Neural crest cell (in vitro differentiated cells): ENCODE measurements around the gene GJC1. TPM values are rescaled to one million over a fixed set of nuclear protein-coding genes. Genes with fewer than 3 reads are reported as not detected.

Experiments used
- DNase-seq: peaks from one replicate; pipeline ENCODE4 v3.0.0; 2021; ENCODE audit warnings: low read depth, mixed read lengths, low spot score
- H3K27ac Mint-ChIP-seq: one replicate; pipeline ENCODE4 v1.8.0; 2021; ENCODE audit warnings: mild to moderate bottlenecking, mixed read lengths; ENCODE audit not compliant: unreplicated experiment
- H3K27me3 Mint-ChIP-seq: 2 replicates; pipeline ENCODE4 v1.8.0; 2021; ENCODE audit warnings: low read depth, mild to moderate bottlenecking, mixed read lengths
- H3K36me3 Mint-ChIP-seq: 2 replicates; pipeline ENCODE4 v1.8.0; 2021; ENCODE audit warnings: low read depth, mild to moderate bottlenecking, mixed read lengths
- H3K4me1 Mint-ChIP-seq: 2 replicates; pipeline ENCODE4 v1.8.0; 2021; ENCODE audit warnings: mixed read lengths
- H3K4me3 Mint-ChIP-seq: one replicate; pipeline ENCODE4 v1.8.0; 2021; ENCODE audit warnings: mild to moderate bottlenecking, mixed read lengths
- H3K9me3 Mint-ChIP-seq: 2 replicates; pipeline ENCODE4 v1.8.0; 2021; ENCODE audit warnings: mixed read lengths
- total RNA-seq: library from RNA; stranded (reverse); gene quantifications from 2 replicates; pipeline ENCODE4 v1.2.1, GENCODE V29; 2021
- TF ChIP-seq, protein P1 (sequence below): fragments of 200-600 bp; sonication (generic); conservative IDR thresholded peaks from 2 replicates; pipeline ENCODE4 v1.5.0; 2021; ENCODE audit warnings: antibody characterized with exemption, mild to moderate bottlenecking

GJC1 gene
- total RNA-seq, 1 donor from 2014 or later: 145 TPM

- H3K27ac Mint-ChIP-seq: no peak overlapping the region
- H3K4me1 Mint-ChIP-seq: peaks cover 5% of the 10 kb centered on the region
- no peak overlapping the region for H3K4me3 Mint-ChIP-seq
- no peak for DNase-seq
- no peaks in the 10 kb centered on the region for H3K9me3 Mint-ChIP-seq
- no peaks in the 10 kb centered on the region for H3K27me3 Mint-ChIP-seq
- TF ChIP-seq, protein P1, sequence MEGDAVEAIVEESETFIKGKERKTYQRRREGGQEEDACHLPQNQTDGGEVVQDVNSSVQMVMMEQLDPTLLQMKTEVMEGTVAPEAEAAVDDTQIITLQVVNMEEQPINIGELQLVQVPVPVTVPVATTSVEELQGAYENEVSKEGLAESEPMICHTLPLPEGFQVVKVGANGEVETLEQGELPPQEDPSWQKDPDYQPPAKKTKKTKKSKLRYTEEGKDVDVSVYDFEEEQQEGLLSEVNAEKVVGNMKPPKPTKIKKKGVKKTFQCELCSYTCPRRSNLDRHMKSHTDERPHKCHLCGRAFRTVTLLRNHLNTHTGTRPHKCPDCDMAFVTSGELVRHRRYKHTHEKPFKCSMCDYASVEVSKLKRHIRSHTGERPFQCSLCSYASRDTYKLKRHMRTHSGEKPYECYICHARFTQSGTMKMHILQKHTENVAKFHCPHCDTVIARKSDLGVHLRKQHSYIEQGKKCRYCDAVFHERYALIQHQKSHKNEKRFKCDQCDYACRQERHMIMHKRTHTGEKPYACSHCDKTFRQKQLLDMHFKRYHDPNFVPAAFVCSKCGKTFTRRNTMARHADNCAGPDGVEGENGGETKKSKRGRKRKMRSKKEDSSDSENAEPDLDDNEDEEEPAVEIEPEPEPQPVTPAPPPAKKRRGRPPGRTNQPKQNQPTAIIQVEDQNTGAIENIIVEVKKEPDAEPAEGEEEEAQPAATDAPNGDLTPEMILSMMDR: no peak
- H3K36me3 Mint-ChIP-seq: no peaks in the 10 kb centered on the region
These were observed 60.4 kb downstream of the GJC1 start for GRCh38 chr17:44769647-44770084.

DNA sequence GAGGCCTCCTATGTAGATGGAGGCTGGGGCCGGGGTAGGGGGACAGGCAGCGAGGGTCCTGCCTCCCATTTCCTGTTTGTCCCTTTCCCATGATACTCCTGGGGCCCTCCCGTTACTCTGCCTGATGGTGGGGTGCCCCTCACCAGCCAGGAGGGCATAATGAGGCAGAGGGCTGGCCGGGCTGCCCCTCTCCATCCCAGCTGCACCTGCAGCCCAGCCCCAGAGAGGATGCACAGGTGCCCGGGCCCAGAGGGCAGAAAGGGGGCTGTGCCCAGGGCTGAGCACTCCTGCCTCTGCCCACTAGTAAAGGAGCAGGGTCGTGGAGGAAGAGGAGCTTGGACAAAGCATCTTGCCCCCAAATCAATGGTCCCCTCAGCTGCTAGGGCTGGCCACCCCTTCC is 60.9 kb downstream of the GJC1 start:
- Mint-ChIP-seq H3K36me3 (no peaks in the 10 kb centered on the region), H3K4me1 (peaks cover 5% of the 10 kb centered on the region)

DNA sequence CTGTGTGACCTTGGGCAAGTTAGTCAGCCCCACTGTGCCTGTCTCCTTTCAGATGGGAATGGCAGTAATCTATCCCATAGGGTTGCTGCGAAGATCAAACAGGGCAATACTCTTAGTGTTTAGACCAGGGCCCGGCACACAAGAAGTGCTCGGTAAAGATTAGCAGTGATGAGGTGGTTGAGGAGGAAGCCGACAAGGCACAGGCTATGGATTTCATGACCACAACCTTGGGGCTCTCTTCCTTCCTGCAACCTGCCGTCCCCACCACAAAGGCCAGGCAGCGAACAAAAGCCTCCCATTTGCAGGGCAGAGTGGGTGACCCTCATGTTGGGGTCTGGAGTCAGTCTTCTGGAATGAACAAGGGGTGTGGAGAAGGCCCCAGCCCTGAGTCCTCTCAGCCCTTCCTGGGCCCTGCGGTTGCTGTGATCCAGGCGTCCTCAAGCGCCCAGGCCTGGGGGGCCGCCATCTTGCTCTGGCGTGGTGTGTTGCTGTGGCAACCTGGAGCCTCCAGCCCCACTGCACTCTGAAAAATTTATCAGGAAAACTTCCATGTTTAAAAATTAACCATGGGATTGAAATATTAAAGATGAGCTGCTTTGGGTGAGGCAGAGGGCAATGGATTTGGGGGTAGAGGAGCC is 61.5 kb downstream of the GJC1 start:
- Mint-ChIP-seq H3K36me3 (no peaks in the 10 kb centered on the region), H3K4me3 (no peak overlapping the region), H3K27ac (no peak overlapping the region), H3K27me3 (no peaks in the 10 kb centered on the region), H3K4me1 (peaks cover 5% of the 10 kb centered on the region), H3K9me3 (no peaks in the 10 kb centered on the region)
- DNase-seq: no peak
- TF ChIP-seq, protein P1: no peak

More for the DNA sequence above, 60.9 kb downstream of the GJC1 start:
- no peak overlapping the region for H3K27ac Mint-ChIP-seq
- no peak overlapping the region for H3K4me3 Mint-ChIP-seq
- TF ChIP-seq, protein P1: no peak
- H3K9me3 Mint-ChIP-seq: no peaks in the 10 kb centered on the region
- DNase-seq: no peak
- no peaks in the 10 kb centered on the region for H3K27me3 Mint-ChIP-seq

DNA sequence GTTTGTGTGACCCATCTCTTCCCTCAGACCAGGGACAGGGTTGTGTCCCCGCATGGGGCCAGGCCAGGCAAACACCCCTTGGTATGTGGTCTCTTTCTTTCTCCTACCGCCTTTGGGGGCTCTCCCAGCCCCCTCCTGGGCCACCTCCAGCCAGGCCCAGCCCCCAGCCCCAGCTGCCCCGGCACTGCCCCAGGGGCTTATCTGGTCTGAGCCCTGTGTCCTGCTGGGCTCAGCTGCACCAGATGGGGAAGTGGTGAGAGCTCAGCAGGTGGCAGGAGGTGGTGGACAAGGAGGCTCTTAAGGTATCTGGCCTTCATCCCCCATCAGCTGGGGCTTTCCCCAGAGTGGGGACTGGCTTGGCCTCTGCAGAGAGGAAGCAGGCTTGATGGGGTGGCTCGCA is 62.6 kb downstream of the GJC1 start:
- TF ChIP-seq, protein P1: no peak
- no peak for DNase-seq
- H3K36me3 Mint-ChIP-seq: no peaks in the 10 kb centered on the region
- H3K27me3 Mint-ChIP-seq: no peaks in the 10 kb centered on the region
- H3K4me3 Mint-ChIP-seq: no peak overlapping the region
- no peaks in the 10 kb centered on the region for H3K9me3 Mint-ChIP-seq
- peaks cover 5% of the 10 kb centered on the region for H3K4me1 Mint-ChIP-seq
- peak overlapping the region; percentile 71 for H3K27ac Mint-ChIP-seq

- Mint-ChIP-seq H3K4me1 (peaks cover 5% of the 10 kb centered on the region), H3K27me3 (peaks cover under 1% of the 10 kb centered on the region), H3K4me3 (no peak overlapping the region), H3K36me3 (no peaks in the 10 kb centered on the region), H3K27ac (peak overlapping the region; percentile 12), H3K9me3 (no peaks in the 10 kb centered on the region)
- TF ChIP-seq, protein P1: no peak
- no peak for DNase-seq
These were observed 63.6 kb downstream of the GJC1 start for GRCh38 chr17:44766409-44767038.
